Keratinocyte (primary cell): Measurements from ENCODE around the gene BID. TPM values are rescaled to one million over a fixed set of nuclear protein-coding genes. Genes with fewer than 3 reads are reported as not detected.

Source experiments
- DNase-seq: peaks from one replicate; pipeline ENCODE4 v3.0.0-alpha.2; 2011; ENCODE audit warnings: low read depth, missing footprints, low spot score
- FAIRE-seq: peaks from 2 replicates; lab custom pipeline; 2011; peaks lifted over from hg19 to GRCh38; lab: Jason Lieb, UNC
- H2AFZ ChIP-seq: 2 replicates; pipeline ENCODE4 v1.6.0; 2012; ENCODE audit warnings: low read length, control low read depth, inconsistent platforms; ENCODE audit not compliant: control insufficient read depth
- H3K27ac ChIP-seq: 2 replicates; pipeline ENCODE4 v1.5.1; 2011; ENCODE audit warnings: low read length; ENCODE audit not compliant: control insufficient read depth, insufficient read depth
- H3K27me3 ChIP-seq: 3 replicates; pipeline ENCODE4 v1.6.0; 2011; ENCODE audit warnings: low read length; ENCODE audit not compliant: control insufficient read depth, insufficient read depth; ENCODE audit errors: extremely low read depth
- H3K36me3 ChIP-seq, 2 experiments: 2 replicates in 1 of 2; 3 replicates in 1 of 2; pipeline ENCODE4 v1.5.1; 2011; ENCODE audit warnings: low read length in 2 of 2, mild to moderate bottlenecking in 1 of 2; ENCODE audit not compliant: control insufficient read depth in 2 of 2, insufficient read depth in 2 of 2; ENCODE audit errors: extremely low read depth in 1 of 2
- H3K4me1 ChIP-seq: 3 replicates; pipeline ENCODE4 v1.5.1; 2011; ENCODE audit warnings: low read length; ENCODE audit not compliant: control insufficient read depth, insufficient read depth; ENCODE audit errors: extremely low read depth
- H3K4me2 ChIP-seq: 3 replicates; pipeline ENCODE4 v1.6.0; 2011; ENCODE audit warnings: low read depth, low read length; ENCODE audit not compliant: control insufficient read depth, insufficient read depth; ENCODE audit errors: extremely low read depth
- H3K4me3 ChIP-seq, 3 experiments: fragments of 200-600 bp in 1 of 3; sonication (generic) in 1 of 3; 2 replicates in 2 of 3; 3 replicates in 1 of 3; pipeline ENCODE4 v1.5.1; 2011 to 2016; ENCODE audit warnings: low read length in 3 of 3, mild to moderate bottlenecking in 3 of 3, control low read depth in 2 of 3, inconsistent platforms in 1 of 3, low read depth in 1 of 3, mixed read lengths in 1 of 3, mixed run types in 1 of 3, moderate library complexity in 1 of 3; ENCODE audit not compliant: control insufficient read depth in 2 of 3, insufficient read depth in 2 of 3; ENCODE audit errors: extremely low read depth in 1 of 3
- H3K79me2 ChIP-seq: 2 replicates; pipeline ENCODE4 v1.6.0; 2012; ENCODE audit warnings: low read length; ENCODE audit not compliant: control insufficient read depth, insufficient read depth
- H3K9ac ChIP-seq: 3 replicates; pipeline ENCODE4 v1.6.0; 2011; ENCODE audit warnings: low read length; ENCODE audit not compliant: control insufficient read depth, insufficient read depth; ENCODE audit errors: extremely low read depth
- H3K9me1 ChIP-seq: 3 replicates; pipeline ENCODE4 v1.6.0; 2011; ENCODE audit warnings: low read length; ENCODE audit not compliant: control insufficient read depth, insufficient read depth; ENCODE audit errors: extremely low read depth
- H3K9me3 ChIP-seq: 2 replicates; pipeline ENCODE4 v1.5.1; 2012; ENCODE audit warnings: low read depth, low read length; ENCODE audit not compliant: control insufficient read depth
- H4K20me1 ChIP-seq: 3 replicates; pipeline ENCODE4 v1.6.0; 2011; ENCODE audit warnings: low read length; ENCODE audit not compliant: control insufficient read depth, insufficient read depth; ENCODE audit errors: extremely low read depth
- CTCF ChIP-seq, 3 experiments: IDR thresholded peaks in 1 of 3; conservative IDR thresholded peaks in 1 of 3; optimal IDR thresholded peaks in 1 of 3; 2 replicates in 2 of 3; 3 replicates in 1 of 3; pipeline versions ENCODE3 to v1.5.1; 2011; ENCODE audit warnings: low read length in 3 of 3, mild to moderate bottlenecking in 3 of 3, moderate library complexity in 2 of 3, control low read depth in 1 of 3, inconsistent platforms in 1 of 3; ENCODE audit not compliant: insufficient read depth in 2 of 3; ENCODE audit errors: extremely low read depth in 1 of 3
- EZH2 ChIP-seq: IDR thresholded peaks from one replicate; pipeline ENCODE4 v1.6.1; 2012; ENCODE audit warnings: inconsistent platforms, mild to moderate bottlenecking, low read length, moderate library complexity
- dilution Hi-C: fragments of 300-500 bp; cut with MboI; formaldehyde crosslinking; loops from one replicate; pipeline ENCODE4 v1.7.0; 2020; ENCODE audit warnings: low sequenced_read_pairs; ENCODE audit not compliant: extremely low pct_ligation_motif_present
- polyA plus RNA-seq, 5 experiments: library from polyadenylated mRNA; depleted of rRNA in 3 of 5; stranded (reverse) in 3 of 5; stranded (forward) in 1 of 5; unstranded in 1 of 5; fragments of >200 nt; gene quantifications; 1 replicate in 1 of 5; 2 replicates in 3 of 5; 3 replicates in 1 of 5; pipeline versions ENCODE4 v1.2.1 to v1.2.3, GENCODE V29; 2011 to 2012; ENCODE audit warnings: missing spikeins in 2 of 5, low read depth in 1 of 5, low replicate concordance in 1 of 5

BID gene
- polyA plus RNA-seq, 1 donor (not counting 4 experiments of a cell fraction or from before 2014, with no cell fraction given): 46.0 TPM

GRCh38 chr22:17789379-17790200 is 15.3 kb upstream of the BID start:
- Histone ChIP-seq H3K9me1 (no peaks in the 10 kb centered on the region), H4K20me1 (no peaks in the 10 kb centered on the region), H3K79me2 (no peaks in the 10 kb centered on the region), H2AFZ (no peak overlapping the region), H3K27ac (no peak overlapping the region), H3K4me2 (no peak overlapping the region), H3K9me3 (no peaks in the 10 kb centered on the region), H3K4me3 (no peak overlapping the region), H3K36me3 (peaks cover 17 to 25% of the 10 kb centered on the region in 2 experiments), H3K9ac (no peak overlapping the region), H3K27me3 (no peaks in the 10 kb centered on the region), H3K4me1 (peaks cover 9% of the 10 kb centered on the region)
- TF ChIP-seq CTCF (optimal IDR thresholded peaks at IDR 0.05 in 1 of 3, IDR thresholded peaks at IDR 0.05 in 1 of 3, conservative IDR thresholded peaks at IDR 0.05 in 1 of 3; ENCODE audit: extremely low read depth in 1 of 3, insufficient read depth in 2 of 3, low read length in 3 of 3) (no peak), EZH2 (no peak)
- DNase-seq (no peak), FAIRE-seq (no peak)
- dilution Hi-C loops: no loop called here

GRCh38 chr22:17788528-17789378 is 14.5 kb upstream of the BID start:
- FAIRE-seq (no peak), DNase-seq (no peak)
- Histone ChIP-seq H3K4me3 (no peak overlapping the region), H4K20me1 (no peaks in the 10 kb centered on the region), H3K79me2 (no peaks in the 10 kb centered on the region), H3K36me3 (peaks cover 17 to 25% of the 10 kb centered on the region in 2 experiments), H3K27me3 (no peaks in the 10 kb centered on the region), H3K9me1 (no peaks in the 10 kb centered on the region), H2AFZ (no peak overlapping the region), H3K9me3 (no peaks in the 10 kb centered on the region), H3K4me1 (peaks cover 9% of the 10 kb centered on the region), H3K9ac (no peak overlapping the region), H3K27ac (no peak overlapping the region), H3K4me2 (no peak overlapping the region)
- TF ChIP-seq EZH2: no peak
- no peak for TF ChIP-seq CTCF (optimal IDR thresholded peaks at IDR 0.05 in 1 of 3, IDR thresholded peaks at IDR 0.05 in 1 of 3, conservative IDR thresholded peaks at IDR 0.05 in 1 of 3; ENCODE audit: extremely low read depth in 1 of 3, insufficient read depth in 2 of 3, low read length in 3 of 3)
- dilution Hi-C loops: no loop called here
